Mesothelial cell of epicardium (in vitro differentiated cells): ENCODE results near the gene APP. TPM values are rescaled to one million over a fixed set of nuclear protein-coding genes. Genes with fewer than 3 reads are reported as not detected.
A peak's percentile ranks its signal among the peaks of the same experiment; 100 is the strongest.

ENCODE experiments used
- DNase-seq, 2 experiments: peaks; one replicate each; pipeline ENCODE4 v3.0.0; 2021; ENCODE audit warnings: low spot score in 2 of 2; ENCODE audit not compliant: unreplicated experiment in 2 of 2
- H3K27ac Mint-ChIP-seq: 2 replicates; pipeline ENCODE4 v1.8.0; 2021; ENCODE audit warnings: mixed read lengths
- H3K27me3 Mint-ChIP-seq: 2 replicates; pipeline ENCODE4 v1.8.0; 2021; ENCODE audit warnings: low read depth, mixed read lengths
- H3K36me3 Mint-ChIP-seq: 2 replicates; pipeline ENCODE4 v1.8.0; 2021; ENCODE audit warnings: mixed read lengths
- H3K4me1 Mint-ChIP-seq: 2 replicates; pipeline ENCODE4 v1.8.0; 2021; ENCODE audit warnings: mixed read lengths
- H3K4me3 Mint-ChIP-seq: 2 replicates; pipeline ENCODE4 v1.8.0; 2021; ENCODE audit warnings: mild to moderate bottlenecking, moderate library complexity, mixed read lengths
- H3K9me3 Mint-ChIP-seq: 2 replicates; pipeline ENCODE4 v1.8.0; 2021; ENCODE audit warnings: mixed read lengths
- total RNA-seq: library from RNA; stranded (reverse); gene quantifications from 3 replicates; pipeline ENCODE4 v1.2.1, GENCODE V29; 2021
- TF ChIP-seq, protein P1 (sequence below): fragments of 200-600 bp; sonication (generic); IDR thresholded peaks from one replicate; pipeline ENCODE4 v1.5.0; 2021; ENCODE audit warnings: antibody characterized with exemption; ENCODE audit not compliant: unreplicated experiment

Gene APP
- total RNA-seq, 1 donor from 2014 or later: 495 TPM

GRCh38 chr21:26142363-26142762, 28.2 kb downstream of the APP start:
- H3K9me3 Mint-ChIP-seq: no peaks in the 10 kb centered on the region
- H3K4me1 Mint-ChIP-seq: peaks cover 33% of the 10 kb centered on the region
- no peak for DNase-seq
- H3K36me3 Mint-ChIP-seq: peaks cover 15% of the 10 kb centered on the region
- H3K27me3 Mint-ChIP-seq: no peaks in the 10 kb centered on the region
- TF ChIP-seq, protein P1, sequence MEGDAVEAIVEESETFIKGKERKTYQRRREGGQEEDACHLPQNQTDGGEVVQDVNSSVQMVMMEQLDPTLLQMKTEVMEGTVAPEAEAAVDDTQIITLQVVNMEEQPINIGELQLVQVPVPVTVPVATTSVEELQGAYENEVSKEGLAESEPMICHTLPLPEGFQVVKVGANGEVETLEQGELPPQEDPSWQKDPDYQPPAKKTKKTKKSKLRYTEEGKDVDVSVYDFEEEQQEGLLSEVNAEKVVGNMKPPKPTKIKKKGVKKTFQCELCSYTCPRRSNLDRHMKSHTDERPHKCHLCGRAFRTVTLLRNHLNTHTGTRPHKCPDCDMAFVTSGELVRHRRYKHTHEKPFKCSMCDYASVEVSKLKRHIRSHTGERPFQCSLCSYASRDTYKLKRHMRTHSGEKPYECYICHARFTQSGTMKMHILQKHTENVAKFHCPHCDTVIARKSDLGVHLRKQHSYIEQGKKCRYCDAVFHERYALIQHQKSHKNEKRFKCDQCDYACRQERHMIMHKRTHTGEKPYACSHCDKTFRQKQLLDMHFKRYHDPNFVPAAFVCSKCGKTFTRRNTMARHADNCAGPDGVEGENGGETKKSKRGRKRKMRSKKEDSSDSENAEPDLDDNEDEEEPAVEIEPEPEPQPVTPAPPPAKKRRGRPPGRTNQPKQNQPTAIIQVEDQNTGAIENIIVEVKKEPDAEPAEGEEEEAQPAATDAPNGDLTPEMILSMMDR: no peak
- H3K27ac Mint-ChIP-seq: no peak overlapping the region
- H3K4me3 Mint-ChIP-seq: no peak overlapping the region

DNA sequence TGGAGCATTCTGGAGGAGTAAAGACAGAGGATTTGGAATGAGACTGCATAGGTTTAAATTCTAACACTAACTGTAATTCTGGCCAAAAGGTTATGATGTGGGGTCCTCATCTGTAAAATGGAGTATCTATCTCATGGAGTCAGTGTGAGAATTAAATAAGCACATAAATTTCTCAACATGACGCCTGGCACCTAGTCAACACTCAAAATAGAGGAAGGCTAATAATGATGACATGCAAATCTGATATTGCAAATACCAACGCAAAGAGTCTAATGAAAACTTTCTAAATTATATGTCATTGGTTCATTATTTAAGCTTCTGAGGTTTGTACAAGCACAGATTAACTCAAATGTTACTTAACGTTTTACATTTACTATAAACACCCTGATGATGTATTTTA, 29.6 kb downstream of the APP start:
- H3K9me3 Mint-ChIP-seq: no peaks in the 10 kb centered on the region
- H3K27ac Mint-ChIP-seq: no peak overlapping the region
- DNase-seq: no peak
- no peak overlapping the region for H3K4me3 Mint-ChIP-seq
- peaks cover 15% of the 10 kb centered on the region for H3K36me3 Mint-ChIP-seq
- H3K27me3 Mint-ChIP-seq: no peaks in the 10 kb centered on the region
- peaks cover 41% of the 10 kb centered on the region for H3K4me1 Mint-ChIP-seq
- TF ChIP-seq, protein P1: no peak

DNA sequence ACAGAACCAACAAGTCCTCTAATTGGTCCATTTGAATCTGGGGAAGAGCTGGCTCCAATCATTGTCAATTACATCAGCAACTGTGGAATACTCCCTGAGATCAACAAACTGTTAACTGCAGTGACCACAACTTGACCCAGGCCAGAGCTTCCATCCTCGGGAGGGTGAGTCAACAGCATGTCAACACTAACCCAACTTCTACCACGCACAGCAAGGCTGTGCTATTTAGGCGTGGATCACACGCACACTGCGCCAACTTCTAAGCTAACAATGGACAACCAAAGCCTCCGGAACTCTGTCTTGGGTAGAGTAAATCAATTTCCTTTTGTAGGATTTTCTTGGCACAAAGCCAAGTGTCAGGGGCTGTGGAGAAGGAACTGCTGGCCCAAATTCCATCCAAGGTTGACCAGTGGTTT, 30.4 kb downstream of the APP start:
- TF ChIP-seq, protein P1: no peak

DNA sequence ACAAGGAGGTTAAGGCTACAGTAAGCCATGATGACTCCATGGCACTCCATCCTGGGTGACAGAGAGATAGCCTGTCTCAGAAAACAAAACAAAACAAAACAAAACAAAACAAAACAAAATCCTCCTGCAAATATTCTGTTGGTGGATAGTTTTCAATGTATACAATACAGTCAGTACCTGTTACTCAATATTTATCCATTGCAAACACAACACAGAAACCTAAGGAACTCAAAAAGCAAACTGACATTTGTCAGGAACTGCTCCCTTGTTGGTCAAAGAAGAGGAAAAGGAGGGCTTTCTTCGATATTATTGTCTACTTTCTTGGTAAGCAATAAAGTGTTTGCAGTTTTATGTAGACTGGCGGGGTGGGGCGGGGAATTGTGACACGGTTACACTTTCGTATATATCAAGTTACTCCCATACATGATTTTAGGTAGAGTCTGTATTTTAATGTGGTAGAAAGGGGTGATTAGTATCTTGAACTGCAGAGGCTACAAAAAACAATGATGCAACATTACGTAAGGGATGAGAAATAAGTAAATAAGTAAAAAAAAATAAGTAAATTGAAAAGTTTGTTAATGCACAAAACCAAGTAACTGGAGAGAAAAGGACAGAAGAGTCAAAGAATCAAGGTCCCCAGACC, 31.8 kb downstream of the APP start:
- Mint-ChIP-seq H3K36me3 (peaks cover 22% of the 10 kb centered on the region), H3K4me1 (peaks cover 28% of the 10 kb centered on the region), H3K9me3 (no peaks in the 10 kb centered on the region), H3K27ac (no peak overlapping the region), H3K27me3 (no peaks in the 10 kb centered on the region), H3K4me3 (no peak overlapping the region)
- DNase-seq: no peak
- TF ChIP-seq, protein P1: no peak

More for the DNA sequence above, 30.4 kb downstream of the APP start:
- H3K36me3 Mint-ChIP-seq: peaks cover 15% of the 10 kb centered on the region
- H3K9me3 Mint-ChIP-seq: no peaks in the 10 kb centered on the region
- H3K4me3 Mint-ChIP-seq: no peak overlapping the region
- no peaks in the 10 kb centered on the region for H3K27me3 Mint-ChIP-seq
- peaks cover 42% of the 10 kb centered on the region for H3K4me1 Mint-ChIP-seq
- H3K27ac Mint-ChIP-seq: no peak overlapping the region
- DNase-seq: no peak

GRCh38 chr21:26137379-26138060, 33.0 kb downstream of the APP start:
- TF ChIP-seq, protein P1: no peak
- no peaks in the 10 kb centered on the region for H3K9me3 Mint-ChIP-seq

More at GRCh38 chr21:26137379-26138060, 33.0 kb downstream of the APP start:
- Mint-ChIP-seq H3K4me1 (peaks cover 25% of the 10 kb centered on the region), H3K27me3 (no peaks in the 10 kb centered on the region), H3K36me3 (peaks cover 23% of the 10 kb centered on the region), H3K27ac (peak overlapping the region; percentile 16), H3K4me3 (no peak overlapping the region)
- DNase-seq: no peak
